ENCODE data around the gene ANKLE2.

- TF ChIP-seq CTCF (IDR thresholded peaks at IDR 0.05; ENCODE audit: insufficient read depth, low read length, poor library complexity, severe bottlenecking) (no peak), EZH2phosphoT487 (conservative IDR thresholded peaks at IDR 0.05; ENCODE audit: low read length) (no peak)
Observed at GRCh38 chr12:132781938-132782337, 20.3 kb upstream of the ANKLE2 start.

All from SU-DHL-6 (cell line).